HepG2 (cell line): Measurements from ENCODE around the gene NUP133. TPM values are rescaled to one million over a fixed set of nuclear protein-coding genes. Genes with fewer than 3 reads are reported as not detected.

ENCODE experiments used
- ETV6 ChIP-seq: sonication (generic); formaldehyde crosslinking; conservative IDR thresholded peaks from 2 replicates; pipeline ENCODE4 v1.4.0; 2020; ENCODE audit warnings: missing genetic modification reagents
- FOXO4 ChIP-seq: sonication (generic); formaldehyde crosslinking; conservative IDR thresholded peaks from 2 replicates; pipeline ENCODE4 v1.8.1; 2023; ENCODE audit warnings: missing genetic modification reagents
- FOXP1 ChIP-seq, 2 experiments: fragments of 450-650 bp in 1 of 2; IDR thresholded peaks; 2 replicates each; pipeline ENCODE4 v1.6.1; 2017 to 2018; ENCODE audit warnings: antibody characterized with exemption in 1 of 2
- GMEB2 ChIP-seq: IDR thresholded peaks from 2 replicates; pipeline ENCODE4 v1.6.1; 2016; ENCODE audit warnings: missing biosample characterization, missing genetic modification reagents, low read depth
- IRX3 ChIP-seq: sonication (generic); formaldehyde crosslinking; IDR thresholded peaks from 2 replicates; pipeline ENCODE4 v1.8.1; 2023; ENCODE audit warnings: mild to moderate bottlenecking, low read depth, missing genetic modification reagents, borderline replicate concordance
- KLF6 ChIP-seq: IDR thresholded peaks from 2 replicates; pipeline ENCODE4 v1.8.0; 2016; ENCODE audit warnings: missing biosample characterization, missing genetic modification reagents
- MIER3 ChIP-seq: IDR thresholded peaks from 2 replicates; pipeline ENCODE4 v1.6.1; 2016; ENCODE audit warnings: missing compliant biosample characterization, borderline replicate concordance
- PHF21A ChIP-seq: sonication (generic); formaldehyde crosslinking; IDR thresholded peaks from 2 replicates; pipeline ENCODE4 v1.5.0; 2020; ENCODE audit warnings: mild to moderate bottlenecking, missing genetic modification reagents
- PRDM15 ChIP-seq: sonication (generic); formaldehyde crosslinking; IDR thresholded peaks from 2 replicates; pipeline ENCODE4 v1.4.0; 2020; ENCODE audit warnings: missing genetic modification reagents
- TAF1 ChIP-seq: sonication (generic); formaldehyde crosslinking; IDR thresholded peaks from 2 replicates; pipeline ENCODE4 v1.4.0; 2020; ENCODE audit warnings: missing genetic modification reagents
- TCF12 ChIP-seq, 2 experiments: fragments of 450-650 bp in 1 of 2; sonication (generic) in 1 of 2; formaldehyde crosslinking in 1 of 2; IDR thresholded peaks; 2 replicates each; pipeline versions ENCODE4 v1.6.1 to v1.8.0; 2017 to 2022; ENCODE audit warnings: antibody characterized with exemption in 1 of 2, mild to moderate bottlenecking in 1 of 2, missing genetic modification reagents in 1 of 2, moderate library complexity in 1 of 2
- TCF7L2 ChIP-seq: IDR thresholded peaks from 2 replicates; pipeline ENCODE4 v1.6.1; 2011; ENCODE audit warnings: mild to moderate bottlenecking, low read depth, low read length, moderate library complexity
- ZBTB39 ChIP-seq: sonication (generic); formaldehyde crosslinking; IDR thresholded peaks from 2 replicates; pipeline ENCODE4 v1.5.0; 2020; ENCODE audit warnings: missing genetic modification reagents
- ZBTB7A ChIP-seq: sonication (generic); formaldehyde crosslinking; IDR thresholded peaks from 2 replicates; pipeline ENCODE4 v1.8.0; 2022; ENCODE audit warnings: mild to moderate bottlenecking, missing genetic modification reagents
- ZNF10 ChIP-seq: sonication (generic); formaldehyde crosslinking; IDR thresholded peaks from 2 replicates; pipeline ENCODE4 v1.4.0; 2020; ENCODE audit warnings: mild to moderate bottlenecking, low read depth, missing genetic modification reagents, borderline replicate concordance
- ZNF136 ChIP-seq: sonication (generic); formaldehyde crosslinking; IDR thresholded peaks from 2 replicates; pipeline ENCODE4 v1.8.1; 2022; ENCODE audit warnings: low read depth, mild to moderate bottlenecking, moderate library complexity, missing genetic modification reagents
- ZNF180 ChIP-seq: sonication (generic); formaldehyde crosslinking; IDR thresholded peaks from 2 replicates; pipeline ENCODE4 v1.4.0; 2020; ENCODE audit warnings: low read depth, missing genetic modification reagents, borderline replicate concordance
- ZNF343 ChIP-seq: sonication (generic); formaldehyde crosslinking; IDR thresholded peaks from 2 replicates; pipeline ENCODE4 v1.4.0; 2020; ENCODE audit warnings: mild to moderate bottlenecking, missing genetic modification reagents
- ZNF441 ChIP-seq: sonication (generic); formaldehyde crosslinking; IDR thresholded peaks from 2 replicates; pipeline ENCODE4 v1.7.0; 2021; ENCODE audit warnings: missing genetic modification reagents, borderline replicate concordance
- ZNF784 ChIP-seq: sonication (generic); formaldehyde crosslinking; IDR thresholded peaks from 2 replicates; pipeline ENCODE4 v1.5.1; 2020; ENCODE audit warnings: missing genetic modification reagents, mild to moderate bottlenecking, borderline replicate concordance
- ZSCAN30 ChIP-seq: sonication (generic); formaldehyde crosslinking; IDR thresholded peaks from 2 replicates; pipeline ENCODE4 v1.5.0; 2020; ENCODE audit warnings: mild to moderate bottlenecking, missing genetic modification reagents
- polyA plus RNA-seq, 8 experiments: library from polyadenylated mRNA; depleted of rRNA in 3 of 8; stranded (reverse) in 7 of 8; unstranded in 1 of 8; fragments of >200 nt; fragmentation: Illumina TruSeq in 4 of 8; extraction: Trizol in 4 of 8; gene quantifications; 2 replicates each; pipeline versions ENCODE4 v1.2.1 to v1.2.3, GENCODE V29; 2011 to 2016; ENCODE audit warnings: low read depth in 4 of 8, missing spikeins in 1 of 8, mixed read lengths in 1 of 8; ENCODE audit not compliant: insufficient read depth in 1 of 8
- total RNA-seq, 5 experiments: library from RNA; depleted of rRNA; stranded (reverse); fragments of >200 nt; fragmentation: Illumina TruSeq; extraction: Trizol; gene quantifications; 2 replicates each; pipeline ENCODE4 v1.2.3, GENCODE V29; 2016; ENCODE audit warnings: low read depth in 1 of 5

NUP133 gene
- total and polyA plus RNA-seq, 2 of the 13 experiments (the other 11 are each of a cell fraction or from before 2014, with no cell fraction given): 17.7 to 45.6 TPM

- TF ChIP-seq FOXO4: no peak
- TF ChIP-seq ZNF136 (CRISPR knock-in tag): no peak
- TF ChIP-seq PHF21A (CRISPR knock-in tag): no peak
- TF ChIP-seq KLF6 (CRISPR knock-in tag): no peak
- no peak for TF ChIP-seq ZNF180 (CRISPR knock-in tag)
- 0 out of 2 replicates have a peak, but pooled peaks have one; percentile 42 for TF ChIP-seq ZNF784
- TF ChIP-seq GMEB2 (CRISPR knock-in tag): no peak
- no peak for TF ChIP-seq PRDM15 (CRISPR knock-in tag)
- no peak for TF ChIP-seq ZNF441 (CRISPR knock-in tag)
- TF ChIP-seq IRX3: no peak
- TF ChIP-seq ZBTB7A (CRISPR knock-in tag): no peak
- no peak; the same call in 1 of the 2 replicates for TF ChIP-seq FOXP1 (IDR thresholded peaks at IDR 0.05)
- TF ChIP-seq FOXP1 (CRISPR knock-in tag; IDR thresholded peaks at IDR 0.05): peak; percentile 71
- TF ChIP-seq ZBTB39: no peak
- no peak for TF ChIP-seq ETV6 (CRISPR knock-in tag)
- TF ChIP-seq ZSCAN30 (CRISPR knock-in tag): no peak
- TF ChIP-seq TAF1 (CRISPR knock-in tag): no peak
- no peak for TF ChIP-seq TCF7L2
- TF ChIP-seq TCF12 (IDR thresholded peaks at IDR 0.05): no peak
- no peak for TF ChIP-seq TCF12 (CRISPR knock-in tag; IDR thresholded peaks at IDR 0.05)
- TF ChIP-seq ZNF343 (CRISPR knock-in tag): no peak
- peak; percentile 24; the same call in 1 of the 2 replicates for TF ChIP-seq MIER3 (CRISPR knock-in tag)
- TF ChIP-seq ZNF10 (CRISPR knock-in tag): no peak
These were observed 1.4 kb upstream of the NUP133 start (continued) for GRCh38 chr1:229509576-229509975.
